Choroid plexus epithelial cell (primary cell): Measurements from ENCODE around the gene PSMD5.

Experiments used
- DNase-seq: peaks from one replicate; pipeline ENCODE4 v3.0.0-alpha.2; 2010; ENCODE audit warnings: low read depth
- H3K4me3 ChIP-seq: 2 replicates; pipeline ENCODE4 v1.5.1; 2011; ENCODE audit warnings: low read depth, mild to moderate bottlenecking, control low read depth, low read length, moderate library complexity
- TF ChIP-seq, protein P1 (sequence below): conservative IDR thresholded peaks from 2 replicates; pipeline ENCODE4 v1.5.1; 2011; ENCODE audit warnings: low read depth, mild to moderate bottlenecking, control low read depth, inconsistent platforms, low read length, moderate library complexity

Gene PSMD5

DNA sequence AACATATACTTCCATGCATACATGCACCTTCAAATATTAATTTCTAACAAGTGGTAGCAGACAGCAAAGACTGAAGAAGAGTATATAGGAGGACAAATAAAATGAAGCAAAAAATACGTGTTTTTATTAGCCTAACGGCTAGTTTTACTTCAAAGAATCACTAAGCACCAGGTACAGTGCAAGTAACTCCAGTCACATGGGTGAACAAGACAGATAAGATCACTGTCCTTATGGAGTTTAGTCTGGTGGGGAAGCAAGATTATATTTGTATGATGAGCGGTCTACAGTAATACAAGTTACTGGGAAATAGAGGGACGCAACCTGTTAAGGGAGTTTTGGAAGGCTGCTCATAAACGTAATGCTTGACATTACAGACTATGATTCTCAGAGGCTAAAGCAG is 65.5 kb downstream of the PSMD5 start:
- TF ChIP-seq, protein P1, sequence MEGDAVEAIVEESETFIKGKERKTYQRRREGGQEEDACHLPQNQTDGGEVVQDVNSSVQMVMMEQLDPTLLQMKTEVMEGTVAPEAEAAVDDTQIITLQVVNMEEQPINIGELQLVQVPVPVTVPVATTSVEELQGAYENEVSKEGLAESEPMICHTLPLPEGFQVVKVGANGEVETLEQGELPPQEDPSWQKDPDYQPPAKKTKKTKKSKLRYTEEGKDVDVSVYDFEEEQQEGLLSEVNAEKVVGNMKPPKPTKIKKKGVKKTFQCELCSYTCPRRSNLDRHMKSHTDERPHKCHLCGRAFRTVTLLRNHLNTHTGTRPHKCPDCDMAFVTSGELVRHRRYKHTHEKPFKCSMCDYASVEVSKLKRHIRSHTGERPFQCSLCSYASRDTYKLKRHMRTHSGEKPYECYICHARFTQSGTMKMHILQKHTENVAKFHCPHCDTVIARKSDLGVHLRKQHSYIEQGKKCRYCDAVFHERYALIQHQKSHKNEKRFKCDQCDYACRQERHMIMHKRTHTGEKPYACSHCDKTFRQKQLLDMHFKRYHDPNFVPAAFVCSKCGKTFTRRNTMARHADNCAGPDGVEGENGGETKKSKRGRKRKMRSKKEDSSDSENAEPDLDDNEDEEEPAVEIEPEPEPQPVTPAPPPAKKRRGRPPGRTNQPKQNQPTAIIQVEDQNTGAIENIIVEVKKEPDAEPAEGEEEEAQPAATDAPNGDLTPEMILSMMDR = no peak
- no peak for DNase-seq
- no peak overlapping the region for H3K4me3 ChIP-seq

DNA sequence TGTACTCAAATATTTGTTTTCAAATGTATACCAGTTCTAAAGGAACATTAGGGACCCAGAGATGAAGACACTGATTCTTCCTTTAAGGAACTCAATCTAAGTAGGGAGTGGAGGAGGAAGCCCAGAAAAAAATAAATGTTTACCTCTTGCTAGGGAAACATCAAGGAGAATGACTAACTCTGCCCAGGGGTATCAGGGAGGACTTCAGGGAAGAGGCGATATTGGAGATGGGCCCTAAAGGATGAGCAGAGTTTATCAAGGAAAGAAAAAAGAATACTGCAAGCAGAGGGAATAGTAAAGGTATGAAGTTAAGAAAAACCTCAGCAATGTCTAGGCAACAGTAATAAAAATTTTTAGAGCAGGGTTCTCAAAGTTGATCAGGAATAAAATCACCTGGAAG is 65.9 kb downstream of the PSMD5 start:
- no peak for DNase-seq
- H3K4me3 ChIP-seq = no peak overlapping the region
- TF ChIP-seq, protein P1 = no peak

DNA sequence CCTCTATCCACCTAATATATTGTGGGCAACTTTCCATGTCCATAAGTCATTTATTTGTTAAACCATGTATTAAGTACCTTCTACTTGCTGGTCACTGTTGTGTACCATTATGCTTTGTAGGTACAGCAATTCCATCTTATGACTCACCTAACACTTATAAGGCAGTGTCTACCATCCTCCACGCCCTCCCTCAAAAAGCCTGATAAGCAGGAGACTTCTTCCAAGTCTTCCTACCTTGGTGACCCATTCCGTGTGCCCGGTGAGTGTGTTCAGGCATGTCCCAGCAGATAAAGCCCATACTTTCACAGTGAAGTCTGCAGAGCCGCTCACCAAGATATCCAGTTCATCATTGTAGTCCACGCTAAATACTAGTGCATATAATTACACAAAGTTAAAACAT is 66.9 kb downstream of the PSMD5 start:
- TF ChIP-seq, protein P1 = no peak
- no peak overlapping the region for H3K4me3 ChIP-seq
- DNase-seq = no peak

DNA sequence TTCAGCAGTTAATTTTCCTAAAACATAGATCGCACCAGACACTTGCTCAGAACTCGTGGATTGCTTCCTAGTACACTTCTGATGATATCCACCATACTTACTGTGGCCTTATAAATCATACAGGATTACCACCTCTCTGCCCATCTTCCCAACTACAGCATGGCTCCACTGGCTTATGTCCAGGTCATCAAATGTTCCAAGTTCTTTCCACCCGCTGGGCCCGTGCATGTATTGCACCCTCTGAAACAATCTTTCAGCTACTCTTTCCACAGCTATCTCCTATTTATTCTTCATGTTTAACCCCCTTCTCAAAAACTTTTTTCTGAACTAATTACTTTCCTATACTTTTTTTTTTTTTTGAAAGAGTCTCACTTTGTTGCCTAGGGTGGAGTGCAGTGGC is 68.0 kb downstream of the PSMD5 start:
- TF ChIP-seq, protein P1 = peak; percentile 11
- peak; percentile 15 for DNase-seq
- no peak overlapping the region for H3K4me3 ChIP-seq

DNA sequence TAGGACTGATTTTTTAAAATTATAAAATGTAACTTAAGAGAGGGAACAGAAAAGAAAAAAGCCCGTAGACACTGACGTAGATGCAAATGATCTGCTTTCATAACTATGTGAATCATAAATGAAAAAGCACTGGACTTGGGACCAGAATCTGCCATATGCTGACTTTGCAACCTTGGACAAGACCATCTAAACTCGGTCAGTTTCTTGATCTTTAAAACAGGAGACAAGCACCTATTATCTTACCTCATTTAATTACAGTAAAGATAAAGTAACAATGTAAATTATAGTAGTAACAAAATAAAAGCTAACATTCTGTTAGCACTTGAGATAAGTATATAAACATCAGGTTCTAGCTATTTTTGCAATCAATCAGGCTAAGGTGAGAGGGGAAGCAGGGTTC is 69.5 kb downstream of the PSMD5 start:
- no peak for DNase-seq
- no peak overlapping the region for H3K4me3 ChIP-seq
- TF ChIP-seq, protein P1 = no peak

DNA sequence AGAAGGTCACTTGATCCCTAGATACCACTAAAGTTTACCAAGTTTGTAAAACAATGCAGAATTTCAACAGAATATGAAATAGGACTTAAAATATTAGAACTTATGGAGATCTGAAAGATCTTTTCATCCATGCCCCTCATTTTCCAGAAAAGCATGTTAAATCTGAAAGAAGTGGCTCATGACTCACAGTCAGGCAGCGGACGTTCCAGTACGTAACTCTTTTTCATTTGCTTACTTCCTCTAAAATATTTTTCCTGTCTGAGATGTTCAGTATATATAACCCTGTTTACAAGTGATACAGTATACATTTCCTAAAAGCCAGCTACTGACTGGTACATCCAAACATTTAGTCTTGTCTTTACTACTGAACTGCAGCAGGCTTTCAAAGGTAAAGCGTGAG is 71.8 kb downstream of the PSMD5 start:
- DNase-seq = no peak
- TF ChIP-seq, protein P1 = no peak
- H3K4me3 ChIP-seq = no peak overlapping the region

DNA sequence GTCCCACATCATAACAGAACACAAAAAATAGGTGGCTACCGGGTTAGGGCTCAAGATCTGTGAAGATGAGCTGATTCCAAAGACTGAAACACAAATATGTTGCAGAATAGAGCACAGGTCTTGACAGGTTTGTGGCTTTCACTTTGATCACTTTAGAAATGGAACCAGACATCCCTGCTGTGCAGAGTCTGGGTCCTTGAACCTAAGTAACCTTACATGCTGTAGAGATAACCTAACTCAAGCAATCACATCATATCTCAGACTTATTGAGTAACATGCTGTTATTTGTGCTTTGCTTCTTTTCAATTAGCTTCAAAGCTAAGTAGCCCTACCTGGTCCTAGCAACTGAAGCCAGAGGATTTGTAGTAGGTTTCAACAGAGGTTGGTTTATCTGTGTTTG is 73.8 kb downstream of the PSMD5 start:
- no peak overlapping the region for H3K4me3 ChIP-seq
- DNase-seq = peak; percentile 4
- TF ChIP-seq, protein P1 = no peak
